ENCODE results near the gene TSEN34. TPM values are rescaled to one million over a fixed set of nuclear protein-coding genes. Genes with fewer than 3 reads are reported as not detected.
A peak's percentile ranks its signal among the peaks of the same experiment; 100 is the strongest.

The TSEN34 gene
- total RNA-seq, 4 donors from 2014 or later: 80.5 to 118 (median 107) TPM

DNA sequence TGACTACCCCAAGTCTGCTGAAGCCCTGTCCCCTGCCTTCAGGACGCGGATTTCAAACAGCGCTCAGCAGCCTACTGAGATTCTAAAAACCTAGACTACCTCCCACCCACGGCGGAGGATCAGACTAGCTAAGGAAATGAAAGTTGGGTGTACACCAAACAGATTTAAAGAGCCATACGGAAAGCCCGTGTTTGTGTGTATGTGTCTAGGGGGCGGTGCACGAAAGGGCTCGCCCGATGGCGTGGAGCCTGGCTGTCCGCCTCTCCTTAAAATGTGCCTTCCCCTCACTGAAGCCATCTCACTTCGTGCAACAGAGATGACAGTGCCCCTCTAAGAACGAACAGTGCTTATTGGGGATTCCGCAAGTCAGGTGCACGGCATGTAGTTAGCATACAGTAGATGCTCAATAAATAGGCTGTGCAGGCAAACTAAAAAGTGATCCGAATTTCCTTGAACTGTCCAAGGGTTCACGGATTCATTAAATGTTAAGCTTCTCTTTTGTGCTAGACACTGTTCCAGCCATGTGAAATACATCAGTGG lies 32.2 kb upstream of the TSEN34 start:
- intact Hi-C loops (cut with DNase I; ENCODE audit: low total_unique reads): no loop called here
- TF ChIP-seq CTCF (IDR thresholded peaks at IDR 0.05): no peak
- no peak for TF ChIP-seq POLR2A (IDR thresholded peaks at IDR 0.05)
- no peak for DNase-seq (ENCODE audit: low spot score in 2 of 2)
- peak overlapping the region; percentile 56 for H3K4me3 ChIP-seq (ENCODE audit: low read depth, poor library complexity, severe bottlenecking)
- WGBS, 2 donors: 5 to 8% methylated on average over 19 of the region's 19 CpGs

- TF ChIP-seq POLR2A (IDR thresholded peaks at IDR 0.05) (peak in 1 of 2 donors; percentile 15), CTCF (IDR thresholded peaks at IDR 0.05) (no peak)
- intact Hi-C loops (cut with DNase I; ENCODE audit: low total_unique reads): no loop called here
- peak within 1 kb of the TSS; percentile 56 for H3K4me3 ChIP-seq (ENCODE audit: low read depth, poor library complexity, severe bottlenecking)
- 0 to 1% methylated on average over 66 to 72 of the region's 72 CpGs for WGBS, 2 donors
- peak; percentile 100 for DNase-seq (ENCODE audit: low spot score in 2 of 2)
Measured at GRCh38 chr19:54159352-54160181, 31.5 kb upstream of the TSEN34 start, which contains the start of gene LENG1. TSS of gene LENG1 (minus strand) at chr19:54159721. CDS start at chr19:54159695, 26 bp downstream.

GRCh38 chr19:54160182-54160811 lies 30.8 kb upstream of the TSEN34 start:
- TF ChIP-seq POLR2A (IDR thresholded peaks at IDR 0.05) (no peak), CTCF (IDR thresholded peaks at IDR 0.05) (no peak)
- WGBS, 2 donors: 1 to 2% methylated on average over 24 to 28 of the region's 28 CpGs
- intact Hi-C loops (cut with DNase I; ENCODE audit: low total_unique reads): no loop called here
- DNase-seq (ENCODE audit: low spot score in 2 of 2): no peak
- peak overlapping the region; percentile 42 for H3K4me3 ChIP-seq (ENCODE audit: low read depth, poor library complexity, severe bottlenecking)

DNA sequence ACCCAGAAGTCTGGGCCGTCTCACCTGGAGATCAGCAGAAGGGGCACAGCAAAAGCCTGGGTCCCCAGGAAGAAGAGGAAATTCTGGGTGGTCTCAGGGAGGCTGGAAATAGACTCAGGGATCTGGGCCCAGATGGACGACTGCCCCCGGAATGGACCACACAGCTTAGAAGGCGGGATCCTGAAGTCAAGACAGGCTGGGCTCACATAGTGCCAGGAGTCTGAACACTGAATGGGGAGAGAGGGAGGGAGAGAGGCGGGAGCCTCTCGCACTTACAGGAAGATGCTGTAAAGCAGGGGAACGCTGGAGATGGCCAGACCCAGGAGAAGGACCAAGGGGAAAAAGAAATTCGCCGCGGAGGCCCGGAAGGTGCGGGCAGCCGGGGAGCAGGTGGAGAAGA lies 30.3 kb upstream of the TSEN34 start:
- intact Hi-C loops (cut with DNase I; ENCODE audit: low total_unique reads): no loop called here
- WGBS, 2 donors: 29 to 37% methylated on average over 13 of the region's 13 CpGs
- H3K4me3 ChIP-seq (ENCODE audit: low read depth, poor library complexity, severe bottlenecking): no peak overlapping the region
- DNase-seq (ENCODE audit: low spot score in 2 of 2): no peak
- TF ChIP-seq POLR2A (IDR thresholded peaks at IDR 0.05): no peak
- no peak for TF ChIP-seq CTCF (IDR thresholded peaks at IDR 0.05)

DNA sequence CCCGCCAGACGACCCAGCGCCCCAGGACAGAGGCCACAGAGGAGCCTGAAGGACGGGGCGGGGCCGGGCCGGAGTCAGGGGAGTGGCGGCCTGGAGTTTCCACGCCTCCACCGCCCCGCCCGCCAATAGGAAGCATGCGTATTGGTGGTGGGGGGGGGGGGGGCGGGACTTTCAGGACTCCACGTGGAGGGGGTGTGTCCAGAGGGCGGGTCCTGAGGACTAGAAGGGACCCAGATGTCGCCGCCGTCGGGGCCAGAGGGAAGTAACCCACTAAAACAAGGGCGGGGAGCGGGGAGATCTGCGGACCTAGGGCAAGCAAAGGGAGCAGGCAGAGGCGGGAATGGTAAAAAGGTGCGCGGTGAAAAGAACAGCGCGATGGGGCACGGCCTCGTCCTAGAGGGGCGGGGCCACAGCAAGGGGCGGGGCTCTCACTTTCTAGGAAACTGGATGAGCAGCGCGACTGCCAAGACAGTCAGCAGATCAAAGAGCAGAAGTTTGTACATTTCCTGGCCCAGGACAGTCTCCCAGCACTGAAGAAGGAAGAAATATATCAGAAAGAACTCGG lies 28.8 kb upstream of the TSEN34 start:
- TF ChIP-seq CTCF (IDR thresholded peaks at IDR 0.05) (no peak), POLR2A (IDR thresholded peaks at IDR 0.05) (no peak)
- 1 to 2% methylated on average over 28 to 33 of the region's 35 CpGs for WGBS, 2 donors
- peak; percentile 81 to 96 for DNase-seq (ENCODE audit: low spot score in 2 of 2)
- H3K4me3 ChIP-seq (ENCODE audit: low read depth, poor library complexity, severe bottlenecking): no peak overlapping the region
- intact Hi-C loops (cut with DNase I; ENCODE audit: low total_unique reads): no loop called here

Data from lower leg skin (tissue), 4 donors.